HFFc6 (cell line): ENCODE measurements around the gene ARVCF. TPM values are rescaled to one million over a fixed set of nuclear protein-coding genes. Genes with fewer than 3 reads are reported as not detected.

ENCODE experiments used
- DNase-seq: peaks from one replicate; pipeline ENCODE4 v3.0.0-alpha.2; 2018
- H3K27ac Mint-ChIP-seq: 2 replicates; pipeline ENCODE4 v1.8.0; 2020; ENCODE audit warnings: mild to moderate bottlenecking, mixed read lengths
- H3K27me3 Mint-ChIP-seq: 2 replicates; pipeline ENCODE4 v1.8.0; 2021; ENCODE audit warnings: mild to moderate bottlenecking, moderate library complexity, mixed read lengths; ENCODE audit not compliant: insufficient read depth
- H3K36me3 Mint-ChIP-seq: 2 replicates; pipeline ENCODE4 v1.8.0; 2021; ENCODE audit warnings: low read depth, mixed read lengths
- H3K4me1 Mint-ChIP-seq: 2 replicates; pipeline ENCODE4 v1.8.0; 2020; ENCODE audit warnings: low read depth, mixed read lengths
- H3K4me3 Mint-ChIP-seq: 2 replicates; pipeline ENCODE4 v1.8.0; 2020; ENCODE audit warnings: mild to moderate bottlenecking, moderate library complexity, mixed read lengths
- H3K9me3 Mint-ChIP-seq: 2 replicates; pipeline ENCODE4 v1.8.0; 2020; ENCODE audit warnings: mild to moderate bottlenecking, mixed read lengths
- CTCF ChIP-seq: fragments of 200-600 bp; sonication (generic); IDR thresholded peaks from 2 replicates; pipeline ENCODE4 v1.5.0; 2021; ENCODE audit warnings: antibody characterized with exemption, mild to moderate bottlenecking
- total RNA-seq, 6 experiments: library from RNA; stranded (reverse); fragmentation: NEBNext Ultra II Directional; extraction: Animal tissue kit (Norgen Biotek cat#: 25700); gene quantifications; 2 replicates in 1 of 6; 3 replicates in 5 of 6; pipeline ENCODE4 v1.2.3, GENCODE V29; 2021

ARVCF gene
- total RNA-seq, 6 experiments from 2014 or later, result 1.5 to 3.3 (median 2.0) TPM

DNA sequence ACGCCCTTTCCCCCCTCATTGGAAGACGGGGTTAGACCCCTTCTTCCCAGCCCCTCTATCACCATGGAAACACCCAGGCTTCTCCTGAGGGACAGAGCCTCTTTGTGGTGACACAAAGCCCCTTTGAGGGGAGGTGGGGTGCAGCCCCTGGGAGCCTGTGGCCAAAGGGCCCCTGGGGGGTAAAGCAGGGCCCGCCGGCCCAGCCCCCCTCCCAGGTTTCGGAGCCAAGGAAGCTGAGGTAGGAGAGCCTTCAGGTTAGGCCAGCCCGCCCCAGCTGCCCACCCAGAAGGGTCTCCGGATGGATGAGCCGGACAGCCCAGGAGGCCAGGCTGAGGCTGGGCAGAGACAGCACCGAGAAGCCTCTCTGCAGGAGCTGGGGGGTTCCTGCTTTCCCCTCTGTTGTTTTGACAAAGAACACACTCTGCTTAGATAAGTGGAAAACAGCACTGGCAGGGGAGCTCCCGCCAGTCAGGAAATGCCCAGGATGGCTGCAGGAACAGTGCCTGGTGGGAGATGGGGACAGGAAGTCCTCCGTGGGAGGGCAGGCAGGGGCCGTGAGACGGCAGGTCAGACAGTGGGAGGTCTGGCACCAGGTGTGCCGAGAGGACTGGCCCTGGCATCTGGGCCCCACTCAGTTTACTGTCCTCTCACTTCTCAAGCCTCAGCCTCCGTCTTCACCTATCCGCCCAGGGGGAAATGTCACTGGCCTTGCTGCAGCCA, 18.2 kb downstream of the ARVCF start:
- Mint-ChIP-seq H3K36me3 (peaks cover 7% of the 10 kb centered on the region), H3K27me3 (peaks cover 15% of the 10 kb centered on the region), H3K9me3 (peaks cover 7% of the 10 kb centered on the region), H3K4me1 (no peaks in the 10 kb centered on the region), H3K27ac (no peak overlapping the region), H3K4me3 (no peak overlapping the region)
- DNase-seq, result no peak
- TF ChIP-seq CTCF, result no peak

DNA sequence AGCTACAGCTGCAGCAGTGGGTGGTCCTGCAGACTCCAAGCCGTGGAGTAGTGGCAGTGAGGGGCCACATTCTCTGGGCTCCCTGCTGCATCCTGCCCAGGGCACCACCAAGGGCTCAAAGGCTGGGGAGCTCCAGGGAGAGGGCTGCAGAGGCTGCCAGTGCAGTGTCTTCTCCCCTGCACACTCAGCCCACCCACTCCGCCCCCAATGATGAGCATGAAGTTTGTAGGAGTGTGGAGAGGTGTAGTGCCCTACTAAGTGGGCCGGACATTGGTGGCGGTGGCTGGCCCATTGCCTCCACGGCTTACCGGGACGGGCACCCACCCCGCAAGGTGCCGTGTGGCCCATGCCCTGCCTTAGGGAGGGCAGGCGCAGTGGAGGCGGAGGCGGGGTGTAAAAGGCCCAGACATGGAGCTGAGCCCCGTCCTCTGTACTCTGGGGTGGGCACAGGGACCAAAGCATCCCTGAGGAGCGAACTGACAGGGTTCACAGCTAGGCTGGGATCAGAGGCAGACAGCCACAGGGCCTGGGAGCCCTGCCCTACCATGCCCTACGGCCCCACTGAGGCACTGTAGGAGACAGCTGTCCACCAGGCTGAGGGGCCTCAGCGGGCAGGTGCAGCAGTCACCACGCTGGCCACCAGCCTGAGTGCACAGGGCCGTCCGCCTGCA, 18.9 kb downstream of the ARVCF start:
- no peaks in the 10 kb centered on the region for H3K4me1 Mint-ChIP-seq
- no peak overlapping the region for H3K4me3 Mint-ChIP-seq

GRCh38 chr22:19996694-19997384, 19.8 kb downstream of the ARVCF start:
- Mint-ChIP-seq H3K4me1 (no peaks in the 10 kb centered on the region), H3K9me3 (no peaks in the 10 kb centered on the region), H3K36me3 (no peaks in the 10 kb centered on the region), H3K27ac (no peak overlapping the region), H3K27me3 (peaks cover 12% of the 10 kb centered on the region), H3K4me3 (no peak overlapping the region)
- no peak for TF ChIP-seq CTCF
- no peak for DNase-seq

More for the DNA sequence above, 18.9 kb downstream of the ARVCF start:
- Mint-ChIP-seq H3K27me3 (peaks cover 9% of the 10 kb centered on the region), H3K36me3 (peaks cover under 1% of the 10 kb centered on the region; the same call in 1 of the 2 replicates), H3K27ac (no peak overlapping the region), H3K9me3 (peaks cover under 1% of the 10 kb centered on the region)
- DNase-seq, result no peak
- no peak for TF ChIP-seq CTCF

DNA sequence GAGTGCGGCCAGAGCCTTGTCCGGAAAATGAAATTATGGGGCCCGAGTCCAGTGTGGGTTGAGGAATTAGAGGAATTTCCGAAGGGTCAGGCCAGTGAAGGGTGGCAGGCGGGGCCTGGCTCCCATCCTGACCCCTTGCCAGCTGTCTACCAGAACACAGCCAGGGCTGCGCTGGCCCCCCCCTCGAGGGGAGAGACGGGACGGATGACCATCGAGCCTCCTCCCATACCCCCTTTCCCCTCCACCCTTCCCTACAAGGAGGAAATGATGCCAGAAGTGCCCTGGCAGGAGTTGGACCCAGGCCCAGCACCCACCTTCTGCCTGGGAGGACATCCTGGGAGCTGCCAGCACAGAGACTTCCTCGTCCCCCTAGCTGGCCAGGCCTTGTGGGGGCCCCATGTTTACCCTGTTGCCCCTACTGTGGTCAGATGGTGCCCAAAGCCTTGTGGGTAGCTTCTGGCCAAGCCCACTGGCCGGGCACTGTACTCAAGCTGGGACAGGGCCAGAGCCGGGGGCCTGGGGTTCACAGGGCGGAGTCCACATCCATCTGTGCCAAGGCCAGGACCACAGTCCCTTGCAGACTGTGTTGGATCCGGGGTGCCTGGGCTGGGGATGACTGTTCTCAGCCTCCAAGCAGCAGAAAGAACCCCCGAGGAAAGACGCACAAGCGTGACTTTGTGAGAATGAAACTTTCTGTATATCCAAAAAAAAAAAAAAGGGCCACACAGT, 20.8 kb downstream of the ARVCF start:
- no peaks in the 10 kb centered on the region for H3K4me1 Mint-ChIP-seq
- H3K9me3 Mint-ChIP-seq, result no peaks in the 10 kb centered on the region
- TF ChIP-seq CTCF, result no peak
- no peaks in the 10 kb centered on the region for H3K36me3 Mint-ChIP-seq
- H3K4me3 Mint-ChIP-seq, result no peak overlapping the region
- H3K27ac Mint-ChIP-seq, result no peak overlapping the region
- no peak for DNase-seq
- peaks cover 7% of the 10 kb centered on the region for H3K27me3 Mint-ChIP-seq

DNA sequence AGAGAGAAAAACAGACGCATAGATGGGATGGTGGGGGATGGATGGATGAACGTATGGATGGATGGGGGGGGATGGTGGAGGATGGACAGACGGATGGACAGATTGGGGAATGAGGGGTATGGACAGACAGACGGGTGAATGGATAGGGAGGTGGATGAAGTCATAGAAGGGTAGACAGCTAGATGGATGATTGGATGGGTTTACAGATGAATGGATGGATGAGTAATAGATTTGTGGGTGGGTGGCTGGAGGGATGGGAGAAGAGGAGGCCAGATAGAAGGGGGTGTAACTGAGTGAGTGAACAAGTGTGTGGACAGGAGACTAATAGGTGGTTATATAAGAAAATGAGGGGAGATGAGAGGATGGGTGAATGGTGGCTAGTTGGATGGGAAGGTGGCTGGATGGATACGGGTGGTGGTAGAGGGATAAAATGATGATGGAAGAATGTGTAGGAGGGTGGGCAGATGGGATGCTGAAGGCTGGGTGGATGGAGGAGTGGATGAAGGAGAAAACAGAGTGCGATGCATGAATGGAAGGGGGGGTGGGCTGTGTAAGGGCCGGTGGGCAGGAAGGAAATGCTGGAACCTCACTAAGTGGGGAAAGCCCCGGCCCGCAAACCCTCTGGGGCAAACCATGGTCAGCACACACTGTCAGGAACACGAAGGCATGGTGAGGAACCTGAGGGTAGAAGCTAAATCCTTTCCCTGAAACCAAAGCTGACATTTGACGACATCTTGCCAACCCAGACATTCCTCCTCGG, 21.6 kb downstream of the ARVCF start:
- H3K4me3 Mint-ChIP-seq, result no peak overlapping the region
- H3K36me3 Mint-ChIP-seq, result no peaks in the 10 kb centered on the region
- no peak for DNase-seq
- no peak overlapping the region for H3K27ac Mint-ChIP-seq
- H3K9me3 Mint-ChIP-seq, result no peaks in the 10 kb centered on the region
- TF ChIP-seq CTCF, result no peak
- H3K27me3 Mint-ChIP-seq, result peaks cover 8% of the 10 kb centered on the region
- no peaks in the 10 kb centered on the region for H3K4me1 Mint-ChIP-seq
